Neutrophil (primary cell): ENCODE results near the gene LPP.

Experiments
- H3K27ac ChIP-seq: fragments of 200-600 bp; sonication (generic); 2 replicates; pipeline ENCODE4 v1.5.1; 2016; ENCODE audit warnings: mild to moderate bottlenecking, moderate library complexity
- H3K27me3 ChIP-seq: fragments of 200-600 bp; sonication (generic); 2 replicates; pipeline ENCODE4 v1.6.0; 2016; ENCODE audit warnings: mild to moderate bottlenecking
- H3K36me3 ChIP-seq: fragments of 200-600 bp; sonication (generic); 2 replicates; pipeline ENCODE4 v1.5.1; 2017
- H3K4me1 ChIP-seq, 2 experiments: fragments of 200-600 bp in 1 of 2; sonication (generic) in 1 of 2; 1 replicate in 1 of 2; 2 replicates in 1 of 2; pipeline versions ENCODE4 v1.5.1 to v1.6.1; 2013 to 2016; ENCODE audit warnings: low read depth in 1 of 2, low read length in 1 of 2, mild to moderate bottlenecking in 1 of 2, moderate library complexity in 1 of 2; ENCODE audit not compliant: control insufficient read depth in 1 of 2, insufficient read depth in 1 of 2
- H3K4me3 ChIP-seq, 2 experiments: fragments of 200-600 bp in 1 of 2; sonication (generic) in 1 of 2; 1 replicate in 1 of 2; 2 replicates in 1 of 2; pipeline ENCODE4 v1.5.1; 2013 to 2016; ENCODE audit warnings: low read depth in 1 of 2, low read length in 1 of 2, mild to moderate bottlenecking in 1 of 2, moderate library complexity in 1 of 2
- H3K9me3 ChIP-seq: fragments of 200-600 bp; sonication (generic); 2 replicates; pipeline ENCODE4 v1.5.1; 2016
- TF ChIP-seq, protein P1 (sequence below): fragments of 200-600 bp; sonication (generic); IDR thresholded peaks from 2 replicates; pipeline ENCODE4 v1.5.1; 2016; ENCODE audit warnings: antibody characterized with exemption

Gene LPP

GRCh38 chr3:188323067-188323842, 169.3 kb downstream of the LPP start:
- no peak overlapping the region for H3K27ac ChIP-seq
- no peaks in the 10 kb centered on the region for H3K4me1 ChIP-seq
- no peaks in the 10 kb centered on the region for H3K9me3 ChIP-seq
- TF ChIP-seq, protein P1, sequence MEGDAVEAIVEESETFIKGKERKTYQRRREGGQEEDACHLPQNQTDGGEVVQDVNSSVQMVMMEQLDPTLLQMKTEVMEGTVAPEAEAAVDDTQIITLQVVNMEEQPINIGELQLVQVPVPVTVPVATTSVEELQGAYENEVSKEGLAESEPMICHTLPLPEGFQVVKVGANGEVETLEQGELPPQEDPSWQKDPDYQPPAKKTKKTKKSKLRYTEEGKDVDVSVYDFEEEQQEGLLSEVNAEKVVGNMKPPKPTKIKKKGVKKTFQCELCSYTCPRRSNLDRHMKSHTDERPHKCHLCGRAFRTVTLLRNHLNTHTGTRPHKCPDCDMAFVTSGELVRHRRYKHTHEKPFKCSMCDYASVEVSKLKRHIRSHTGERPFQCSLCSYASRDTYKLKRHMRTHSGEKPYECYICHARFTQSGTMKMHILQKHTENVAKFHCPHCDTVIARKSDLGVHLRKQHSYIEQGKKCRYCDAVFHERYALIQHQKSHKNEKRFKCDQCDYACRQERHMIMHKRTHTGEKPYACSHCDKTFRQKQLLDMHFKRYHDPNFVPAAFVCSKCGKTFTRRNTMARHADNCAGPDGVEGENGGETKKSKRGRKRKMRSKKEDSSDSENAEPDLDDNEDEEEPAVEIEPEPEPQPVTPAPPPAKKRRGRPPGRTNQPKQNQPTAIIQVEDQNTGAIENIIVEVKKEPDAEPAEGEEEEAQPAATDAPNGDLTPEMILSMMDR = no peak
- no peak overlapping the region for H3K4me3 ChIP-seq
- no peaks in the 10 kb centered on the region for H3K27me3 ChIP-seq
- no peaks in the 10 kb centered on the region for H3K36me3 ChIP-seq

GRCh38 chr3:188326111-188326510, 172.2 kb downstream of the LPP start:
- no peaks in the 10 kb centered on the region for H3K9me3 ChIP-seq
- TF ChIP-seq, protein P1 = no peak
- H3K27ac ChIP-seq = no peak overlapping the region
- H3K4me3 ChIP-seq = no peak overlapping the region
- H3K27me3 ChIP-seq = no peaks in the 10 kb centered on the region
- no peaks in the 10 kb centered on the region for H3K36me3 ChIP-seq
- H3K4me1 ChIP-seq = no peaks in the 10 kb centered on the region

GRCh38 chr3:188326968-188327367, 173.0 kb downstream of the LPP start:
- no peaks in the 10 kb centered on the region for H3K36me3 ChIP-seq
- no peaks in the 10 kb centered on the region for H3K9me3 ChIP-seq
- H3K27ac ChIP-seq = no peak overlapping the region
- no peaks in the 10 kb centered on the region for H3K27me3 ChIP-seq
- TF ChIP-seq, protein P1 = no peak
- H3K4me1 ChIP-seq = no peaks in the 10 kb centered on the region
- no peak overlapping the region for H3K4me3 ChIP-seq

GRCh38 chr3:188327433-188327832, 173.5 kb downstream of the LPP start:
- no peaks in the 10 kb centered on the region for H3K9me3 ChIP-seq
- TF ChIP-seq, protein P1 = no peak
- no peaks in the 10 kb centered on the region for H3K4me1 ChIP-seq
- no peak overlapping the region for H3K27ac ChIP-seq
- H3K36me3 ChIP-seq = no peaks in the 10 kb centered on the region
- no peak overlapping the region for H3K4me3 ChIP-seq
- H3K27me3 ChIP-seq = no peaks in the 10 kb centered on the region

- H3K4me3 ChIP-seq = no peak overlapping the region
- no peaks in the 10 kb centered on the region for H3K27me3 ChIP-seq
- no peaks in the 10 kb centered on the region for H3K9me3 ChIP-seq
- no peaks in the 10 kb centered on the region for H3K36me3 ChIP-seq
- TF ChIP-seq, protein P1 = no peak
- H3K4me1 ChIP-seq = no peaks in the 10 kb centered on the region
- H3K27ac ChIP-seq = no peak overlapping the region
Measured at GRCh38 chr3:188330138-188330537, 176.2 kb downstream of the LPP start.
